ENCODE data around the gene SKA2.
"Not testable (repeated sequence)": the region's sequence is repeated elsewhere in the genome, so short reads cannot be mapped to it uniquely, and the experiment has no call there.

SKA2 gene

DNA sequence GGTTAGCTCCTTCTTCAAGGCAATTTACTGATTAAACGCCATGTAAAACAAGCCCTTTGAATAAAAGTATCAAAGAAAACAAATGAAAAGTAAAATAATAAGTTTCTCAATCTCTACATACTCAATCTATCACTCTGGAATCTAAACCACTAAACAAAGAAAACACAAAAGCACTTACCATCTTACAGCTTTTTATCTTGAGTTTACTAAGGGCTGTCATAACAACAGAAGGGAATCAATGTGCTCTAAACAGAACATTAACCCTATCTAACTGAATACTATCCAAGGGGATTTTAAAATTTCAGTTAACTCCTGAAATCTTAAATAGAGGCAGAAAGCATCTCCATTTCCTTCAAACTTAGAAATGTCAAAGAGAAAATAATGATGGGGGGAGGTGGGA, 3.4 kb downstream of the SKA2 start:
- no peak for DNase-seq (ENCODE audit: low read depth in 2 of 2)

DNA sequence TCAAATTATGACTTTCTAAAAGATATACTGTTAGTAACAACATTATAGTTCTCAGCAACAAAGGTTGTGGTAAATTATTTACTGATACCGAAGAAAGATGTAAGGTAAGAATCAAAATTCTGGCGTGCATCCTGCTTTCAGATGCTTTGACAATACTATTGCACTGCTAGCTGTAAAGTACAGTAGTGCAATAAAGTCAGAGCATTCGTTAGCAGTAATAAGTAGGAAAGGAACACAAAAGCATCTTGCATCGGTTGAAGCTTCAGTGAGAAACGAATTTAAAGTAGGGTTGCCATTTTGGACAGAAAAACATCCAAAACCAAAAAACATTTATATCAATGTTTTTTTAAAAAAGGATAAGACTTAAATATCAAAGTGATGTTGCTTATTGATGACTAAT, 4.0 kb downstream of the SKA2 start:
- DNase-seq (ENCODE audit: low read depth in 2 of 2): no peak

GRCh38 chr17:59149841-59150511, 5.0 kb downstream of the SKA2 start:
- DNase-seq (ENCODE audit: low read depth in 2 of 2): no peak

GRCh38 chr17:59149051-59149450, 5.9 kb downstream of the SKA2 start:
- DNase-seq (ENCODE audit: low read depth in 2 of 2): no peak

DNA sequence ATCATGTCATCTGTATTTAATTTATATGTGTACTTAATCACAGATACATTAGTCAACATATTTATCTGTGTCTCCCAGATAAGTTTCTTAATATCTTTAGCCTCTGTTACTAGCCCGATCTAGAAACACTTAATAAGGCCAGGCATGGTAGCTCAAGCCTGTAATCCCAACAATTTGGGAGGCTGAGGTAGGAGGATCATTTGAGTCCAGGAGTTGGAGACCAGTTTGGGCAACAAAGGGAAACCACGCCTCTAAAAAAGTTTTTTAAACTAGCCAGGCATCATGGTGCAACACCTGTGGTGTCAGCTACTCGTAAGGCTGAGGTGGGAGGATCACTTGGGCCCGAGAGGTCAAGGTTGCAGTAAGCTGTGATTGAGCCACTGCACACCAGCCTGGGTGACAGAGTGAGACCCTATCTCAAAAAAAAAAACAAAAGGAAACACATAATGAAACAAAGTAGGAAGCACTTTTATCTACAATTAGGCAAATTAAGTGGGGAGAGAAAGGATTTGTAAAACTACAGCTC, 9.4 kb downstream of the SKA2 start:
- no peak for DNase-seq (ENCODE audit: low read depth in 2 of 2)

- DNase-seq (ENCODE audit: low read depth in 2 of 2): no peak
These were observed 13.1 kb downstream of the SKA2 start for GRCh38 chr17:59141860-59142259.

DNA sequence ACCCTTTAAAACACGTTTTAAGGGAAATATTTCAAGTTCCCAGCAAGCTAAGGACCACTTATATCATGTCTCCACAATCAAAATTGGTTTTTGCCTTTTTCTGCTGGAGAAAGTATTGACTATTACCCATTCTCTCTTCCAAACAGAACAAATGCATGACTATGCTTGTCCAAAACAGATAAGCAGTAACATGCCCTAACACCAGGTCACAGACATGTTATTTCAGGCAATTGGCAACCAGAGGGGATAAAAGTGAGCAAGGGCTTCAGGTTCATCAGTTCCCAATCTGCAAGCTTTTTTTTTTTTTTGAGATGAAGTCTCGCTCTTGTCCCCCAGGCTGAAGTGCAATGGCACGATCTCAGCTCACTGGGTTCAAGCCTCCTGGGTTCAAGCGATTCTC, 15.0 kb downstream of the SKA2 start:
- DNase-seq (ENCODE audit: low read depth in 2 of 2): no peak

- not testable (repeated sequence) for DNase-seq (ENCODE audit: low read depth in 2 of 2)
These were observed 16.6 kb downstream of the SKA2 start for GRCh38 chr17:59138339-59138738.

DNA sequence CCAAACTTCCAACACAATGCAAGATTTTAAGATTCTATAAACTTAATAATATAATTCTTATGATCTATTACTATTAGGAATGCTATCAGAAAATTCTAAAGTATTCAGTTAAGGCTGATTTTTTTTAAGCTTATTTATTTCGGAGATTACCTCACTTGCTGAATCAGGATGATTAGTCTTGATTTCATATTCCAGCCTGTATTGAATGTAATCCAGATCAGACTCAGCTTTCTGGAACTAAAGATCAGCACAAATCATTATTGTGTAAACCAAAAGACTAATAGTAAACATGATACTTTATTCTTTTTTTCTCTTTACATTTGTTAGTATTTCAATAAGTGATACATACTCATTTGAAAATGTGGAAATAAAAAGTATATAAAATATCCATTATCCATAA, 23.9 kb downstream of the SKA2 start:
- no peak for DNase-seq (ENCODE audit: low read depth in 2 of 2)

GRCh38 chr17:59129814-59130213, 25.2 kb downstream of the SKA2 start:
- DNase-seq (ENCODE audit: low read depth in 2 of 2): no peak

GRCh38 chr17:59126809-59127417, 28.1 kb downstream of the SKA2 start:
- DNase-seq (ENCODE audit: low read depth in 2 of 2): no peak

DNA sequence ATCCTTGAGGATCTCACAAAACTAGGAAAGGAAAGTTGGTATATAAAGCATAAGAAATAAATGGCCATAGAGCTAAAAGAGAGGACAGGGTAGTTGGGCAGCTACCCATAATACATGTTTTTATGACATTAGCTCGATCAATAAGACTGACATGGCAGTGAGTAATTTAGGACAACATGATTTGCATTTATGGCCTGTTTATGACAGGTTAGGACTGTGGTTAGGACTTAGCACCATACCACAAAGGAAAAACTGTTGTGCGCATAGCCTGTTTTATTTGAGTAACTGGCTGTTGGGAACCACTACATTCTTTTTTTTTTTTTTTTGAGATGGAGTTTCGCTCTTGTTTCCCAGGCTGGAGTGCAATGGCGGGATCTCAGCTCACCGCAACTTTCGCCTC, 30.3 kb downstream of the SKA2 start:
- no peak for DNase-seq (ENCODE audit: low read depth in 2 of 2)

DNA sequence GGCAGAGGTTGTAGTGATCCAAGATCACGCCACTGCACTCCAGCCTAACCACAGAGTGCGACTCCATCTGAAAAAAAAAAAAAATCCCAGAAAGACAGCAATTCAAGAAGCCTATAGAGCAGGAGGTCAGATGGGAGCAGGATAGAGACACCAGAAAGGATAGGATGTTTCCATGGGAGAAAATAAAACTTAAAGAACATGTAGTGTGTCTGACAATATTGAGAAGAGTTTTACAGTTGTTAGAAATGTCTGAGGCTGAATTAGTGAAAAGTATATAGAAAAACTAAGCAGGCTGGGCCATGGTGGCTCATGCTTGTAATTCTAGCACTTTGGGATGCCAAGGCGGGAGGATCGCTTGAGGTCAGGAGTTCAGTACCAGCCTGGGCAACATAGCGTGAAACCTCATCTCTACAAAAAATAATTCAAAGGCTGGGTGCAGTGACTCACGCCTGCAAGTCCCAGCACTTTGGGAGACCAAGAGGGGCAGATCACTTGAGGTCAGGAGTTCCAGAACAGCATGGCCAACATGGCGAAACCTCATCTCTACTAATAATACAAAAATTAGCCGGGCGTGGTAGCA, 33.0 kb downstream of the SKA2 start:
- no peak for DNase-seq (ENCODE audit: low read depth in 2 of 2)

GRCh38 chr17:59115474-59115873, 39.5 kb downstream of the SKA2 start:
- no peak for DNase-seq (ENCODE audit: low read depth in 2 of 2)

GRCh38 chr17:59111539-59111938, 43.4 kb downstream of the SKA2 start:
- no peak for DNase-seq (ENCODE audit: low read depth in 2 of 2)

DNA sequence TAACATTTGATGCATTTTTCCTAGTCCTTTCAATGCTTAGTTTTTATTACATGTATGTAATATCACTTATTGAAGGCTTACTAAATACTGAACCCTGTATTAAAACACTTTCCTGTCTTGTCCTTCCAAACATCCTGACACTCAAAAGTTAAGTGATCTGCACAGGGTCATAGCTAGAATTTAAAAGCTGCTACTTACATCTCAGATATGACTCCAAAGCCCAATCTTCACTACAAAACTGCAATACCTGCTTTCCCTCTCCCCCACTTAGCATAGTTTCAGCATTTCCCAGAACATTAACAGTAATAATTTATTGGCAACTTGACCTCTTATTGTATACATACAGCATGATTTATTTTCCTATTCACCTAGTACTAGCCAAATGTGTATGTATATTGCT, 44.0 kb downstream of the SKA2 start:
- DNase-seq (ENCODE audit: low read depth in 2 of 2): no peak

DNA sequence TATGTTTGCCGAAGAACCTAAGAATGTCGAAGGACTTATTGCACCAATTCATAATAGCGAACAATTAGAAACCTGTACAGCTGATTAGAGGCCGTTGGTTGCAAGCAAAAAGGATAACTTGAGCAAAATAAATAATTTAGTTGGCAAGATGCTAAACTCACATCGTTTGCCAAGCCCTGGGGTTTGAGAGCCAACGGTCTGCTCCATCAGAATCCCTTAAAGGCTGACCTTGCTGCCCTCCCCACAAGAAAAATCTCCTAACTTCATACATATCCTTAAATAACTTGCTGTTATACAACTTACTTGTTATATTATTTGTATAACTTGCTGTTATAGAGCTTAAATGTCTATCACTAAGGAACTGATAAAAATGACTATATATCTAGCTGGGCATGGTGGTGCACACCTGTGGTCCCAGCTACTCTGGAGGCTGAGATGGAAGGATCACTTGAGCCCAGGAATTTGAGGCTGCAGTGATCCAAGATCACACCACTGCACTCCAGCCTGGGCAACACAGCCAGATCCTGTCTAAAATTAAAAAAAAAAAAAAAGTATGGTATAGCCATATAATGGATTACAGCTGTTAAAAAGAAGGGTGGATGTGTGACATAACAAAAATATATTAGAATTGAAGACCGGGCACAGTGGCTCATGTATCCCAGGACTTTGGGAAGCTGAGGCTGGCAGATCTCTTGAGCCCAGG, 46.4 kb downstream of the SKA2 start:
- DNase-seq (ENCODE audit: low read depth in 2 of 2): no peak

GRCh38 chr17:59107306-59107670, 47.7 kb downstream of the SKA2 start:
- DNase-seq (ENCODE audit: low read depth in 2 of 2): no peak

DNA sequence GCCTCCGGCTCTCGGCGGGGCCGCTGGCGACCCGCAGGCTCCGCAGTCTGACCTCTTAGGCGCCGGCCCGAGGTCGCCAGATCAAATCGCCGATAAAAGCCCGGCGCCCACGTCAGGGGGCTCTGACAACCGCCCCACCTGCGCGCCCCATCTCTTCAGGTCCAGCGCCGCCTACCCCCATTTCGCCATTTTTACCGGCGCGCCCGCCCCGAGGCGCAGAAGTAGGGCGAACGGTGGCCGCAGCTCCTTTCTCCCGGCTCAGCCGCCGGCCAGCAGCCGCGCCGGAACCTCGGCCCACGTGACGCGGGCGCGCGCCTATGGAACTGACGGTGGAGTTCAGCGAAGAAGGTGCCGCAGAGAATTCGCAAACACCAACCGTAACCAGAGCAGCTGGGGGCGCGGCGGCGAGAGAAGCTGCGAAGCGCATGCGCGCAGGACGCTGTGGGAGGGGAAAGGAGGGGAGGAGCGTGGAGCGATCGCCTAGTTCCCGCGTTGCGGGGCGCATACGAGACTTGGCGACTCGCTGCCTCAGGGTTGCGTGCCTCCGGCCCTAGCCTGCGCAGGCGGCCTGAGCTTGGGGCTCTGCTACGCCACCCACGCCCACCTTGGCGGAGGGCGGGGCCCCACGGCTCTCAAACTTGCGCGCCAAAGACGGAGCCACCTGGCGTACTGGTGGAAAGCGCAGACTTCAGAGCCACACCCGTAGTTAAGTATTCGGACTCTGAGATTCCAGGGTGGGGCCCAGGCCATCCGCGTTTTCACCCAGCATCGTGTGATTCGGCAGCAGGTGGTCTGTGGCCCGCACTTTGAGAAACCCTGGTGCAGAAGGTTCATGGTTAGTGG, 48.3 kb downstream of the SKA2 start, which contains the start of gene TRIM37:
Gene TRIM37, minus strand, starts transcription at position 418 of the 843 bp plus-strand sequence. CDS start 419 bp downstream, outside the sequence.
- peak; percentile 96 for DNase-seq (ENCODE audit: low read depth in 2 of 2)

- peak in 1 of 2 experiments; percentile 1 for DNase-seq (ENCODE audit: low read depth in 2 of 2)
These were observed 49.0 kb downstream of the SKA2 start for GRCh38 chr17:59105852-59106462.

GRCh38 chr17:59101178-59101577, 53.8 kb downstream of the SKA2 start:
- DNase-seq (ENCODE audit: low read depth in 2 of 2): no peak

Measured in fibroblast of skin of left biceps (primary cell).